GM10248 (cell line): ENCODE results near the gene SLC30A9.

Source experiments
- CTCF ChIA-PET: fragments of 300-600 bp; sonication (Branson Sonifier 250); formaldehyde crosslinking; extraction: SDS; loops from one replicate; lab custom pipeline; 2021; ENCODE audit warnings: antibody characterized with exemption; lab: Yijun Ruan, JAX
- POLR2A ChIA-PET: fragments of 350-650 bp; sonication (Branson Sonifier 250); formaldehyde crosslinking; extraction: SDS; loops from one replicate; lab custom pipeline; 2020; ENCODE audit warnings: antibody characterized with exemption; lab: Yijun Ruan, JAX
- DNase-seq: peaks from one replicate; pipeline ENCODE4 v3.0.0; 2012; ENCODE audit errors: extremely low spot score
- TF ChIP-seq, protein P1 (sequence below): IDR thresholded peaks from 2 replicates; pipeline ENCODE4 v1.5.1; 2012; ENCODE audit warnings: mild to moderate bottlenecking, low read depth; ENCODE audit errors: extremely low read depth, missing control alignments, control extremely low read depth

SLC30A9 gene

GRCh38 chr4:42074294-42074693, 84.0 kb downstream of the SLC30A9 start:
- no peak for DNase-seq
- TF ChIP-seq, protein P1, sequence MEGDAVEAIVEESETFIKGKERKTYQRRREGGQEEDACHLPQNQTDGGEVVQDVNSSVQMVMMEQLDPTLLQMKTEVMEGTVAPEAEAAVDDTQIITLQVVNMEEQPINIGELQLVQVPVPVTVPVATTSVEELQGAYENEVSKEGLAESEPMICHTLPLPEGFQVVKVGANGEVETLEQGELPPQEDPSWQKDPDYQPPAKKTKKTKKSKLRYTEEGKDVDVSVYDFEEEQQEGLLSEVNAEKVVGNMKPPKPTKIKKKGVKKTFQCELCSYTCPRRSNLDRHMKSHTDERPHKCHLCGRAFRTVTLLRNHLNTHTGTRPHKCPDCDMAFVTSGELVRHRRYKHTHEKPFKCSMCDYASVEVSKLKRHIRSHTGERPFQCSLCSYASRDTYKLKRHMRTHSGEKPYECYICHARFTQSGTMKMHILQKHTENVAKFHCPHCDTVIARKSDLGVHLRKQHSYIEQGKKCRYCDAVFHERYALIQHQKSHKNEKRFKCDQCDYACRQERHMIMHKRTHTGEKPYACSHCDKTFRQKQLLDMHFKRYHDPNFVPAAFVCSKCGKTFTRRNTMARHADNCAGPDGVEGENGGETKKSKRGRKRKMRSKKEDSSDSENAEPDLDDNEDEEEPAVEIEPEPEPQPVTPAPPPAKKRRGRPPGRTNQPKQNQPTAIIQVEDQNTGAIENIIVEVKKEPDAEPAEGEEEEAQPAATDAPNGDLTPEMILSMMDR = no peak
- CTCF ChIA-PET = interaction anchor here (0.8 to 2.1 kb wide), 4 partner anchors 13 to 60 kb away, joined by 3 to 5 read pairs (median 3); no protein-coding TSS in a partner anchor
- POLR2A ChIA-PET = no interaction called here

- TF ChIP-seq, protein P1 = no peak
- CTCF ChIA-PET = no interaction called here
These were observed 88.0 kb downstream of the SLC30A9 start for GRCh38 chr4:42078184-42078801.

DNA sequence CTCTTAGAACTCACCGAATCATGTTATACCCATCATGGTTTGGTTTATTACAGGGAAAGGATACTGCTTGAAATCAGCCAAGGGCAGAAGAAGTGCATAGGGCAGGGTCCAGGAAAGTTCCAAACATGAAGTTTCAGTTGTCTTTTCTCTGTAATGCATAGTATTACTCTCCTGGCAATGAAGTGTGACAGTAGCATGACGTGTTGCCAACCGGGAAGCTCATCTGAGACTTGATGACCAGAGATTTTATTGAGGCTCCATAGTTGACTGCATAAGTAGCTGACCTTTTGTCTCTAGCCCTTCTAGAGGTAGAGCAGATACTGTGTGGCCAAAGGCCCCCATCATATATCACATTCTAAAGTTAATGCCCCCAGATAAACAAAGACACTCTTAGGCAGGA, 90.0 kb downstream of the SLC30A9 start:
- CTCF ChIA-PET = interaction anchor here (1.4 kb wide), 1 partner anchor 11 kb away, joined by 4 read pairs; no protein-coding TSS in a partner anchor
- POLR2A ChIA-PET = interaction anchor here (0.6 kb wide), 1 partner anchor 1335 kb away, joined by 3 read pairs; no protein-coding TSS in a partner anchor
- peak; percentile 25 for DNase-seq
- TF ChIP-seq, protein P1 = no peak

More at GRCh38 chr4:42078184-42078801, 88.0 kb downstream of the SLC30A9 start:
- peak; percentile 63 for DNase-seq
- POLR2A ChIA-PET = no interaction called here

- no peak for DNase-seq
- CTCF ChIA-PET = no interaction called here
- TF ChIP-seq, protein P1 = no peak
- POLR2A ChIA-PET = no interaction called here
These were observed 93.5 kb downstream of the SLC30A9 start for GRCh38 chr4:42083816-42084215.

- POLR2A ChIA-PET = no interaction called here
These were observed 98.1 kb downstream of the SLC30A9 start for GRCh38 chr4:42088386-42088785.

DNA sequence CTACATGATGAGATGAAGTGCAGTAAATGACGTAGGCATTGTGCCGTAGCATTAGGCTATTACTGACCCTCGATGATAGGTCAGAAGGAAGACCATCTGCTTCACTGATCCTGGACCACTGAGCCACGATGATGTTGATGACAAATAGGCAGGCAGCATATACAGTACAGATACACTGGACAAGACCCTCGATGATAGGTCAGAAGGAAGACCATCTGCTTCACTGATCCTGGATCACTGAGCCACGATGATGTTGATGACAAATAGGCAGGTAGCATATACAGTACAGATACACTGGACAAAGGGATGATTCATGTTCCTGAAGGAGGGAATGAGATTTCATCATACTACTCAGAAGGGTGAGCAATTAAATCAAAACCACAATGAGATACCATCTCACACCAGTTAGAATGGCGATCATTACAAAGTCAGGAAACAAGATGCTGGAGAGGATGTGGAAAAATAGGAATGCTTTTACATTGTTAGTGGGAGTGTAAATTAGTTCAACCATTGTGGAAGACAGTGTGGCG, 111.2 kb downstream of the SLC30A9 start:
- ChIA-PET POLR2A (no interaction called here), CTCF (no interaction called here)
- TF ChIP-seq, protein P1 = no peak
- DNase-seq = no peak

More at GRCh38 chr4:42088386-42088785, 98.1 kb downstream of the SLC30A9 start:
- no peak for DNase-seq
- CTCF ChIA-PET = no interaction called here
- TF ChIP-seq, protein P1 = no peak
